ENCODE data around the gene VIL1.

DNA sequence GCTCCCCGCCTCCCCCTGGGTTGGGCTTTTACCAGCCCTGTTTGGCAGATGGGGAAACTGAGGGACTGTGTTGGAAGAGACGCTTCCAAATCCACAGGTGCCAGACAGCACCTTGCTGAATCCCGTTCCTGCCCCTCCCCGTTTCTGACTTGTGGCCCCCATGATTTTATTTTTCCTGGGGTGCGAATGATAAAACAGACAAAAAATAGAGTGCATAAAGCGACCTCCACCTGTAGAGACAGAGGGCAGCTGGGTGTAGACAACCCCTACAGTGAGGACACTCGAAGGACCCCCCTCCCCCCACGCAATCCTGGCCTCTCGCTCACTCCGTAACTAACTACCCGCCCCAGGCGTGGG is 21.5 kb upstream of the VIL1 start:
- TF ChIP-seq, protein P1, sequence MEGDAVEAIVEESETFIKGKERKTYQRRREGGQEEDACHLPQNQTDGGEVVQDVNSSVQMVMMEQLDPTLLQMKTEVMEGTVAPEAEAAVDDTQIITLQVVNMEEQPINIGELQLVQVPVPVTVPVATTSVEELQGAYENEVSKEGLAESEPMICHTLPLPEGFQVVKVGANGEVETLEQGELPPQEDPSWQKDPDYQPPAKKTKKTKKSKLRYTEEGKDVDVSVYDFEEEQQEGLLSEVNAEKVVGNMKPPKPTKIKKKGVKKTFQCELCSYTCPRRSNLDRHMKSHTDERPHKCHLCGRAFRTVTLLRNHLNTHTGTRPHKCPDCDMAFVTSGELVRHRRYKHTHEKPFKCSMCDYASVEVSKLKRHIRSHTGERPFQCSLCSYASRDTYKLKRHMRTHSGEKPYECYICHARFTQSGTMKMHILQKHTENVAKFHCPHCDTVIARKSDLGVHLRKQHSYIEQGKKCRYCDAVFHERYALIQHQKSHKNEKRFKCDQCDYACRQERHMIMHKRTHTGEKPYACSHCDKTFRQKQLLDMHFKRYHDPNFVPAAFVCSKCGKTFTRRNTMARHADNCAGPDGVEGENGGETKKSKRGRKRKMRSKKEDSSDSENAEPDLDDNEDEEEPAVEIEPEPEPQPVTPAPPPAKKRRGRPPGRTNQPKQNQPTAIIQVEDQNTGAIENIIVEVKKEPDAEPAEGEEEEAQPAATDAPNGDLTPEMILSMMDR (IDR thresholded peaks at IDR 0.05; ENCODE audit: poor library complexity, severe bottlenecking), result no peak
- TF ChIP-seq RAD21 (conservative IDR thresholded peaks at IDR 0.05), result no peak
- no peak for TF ChIP-seq EZH2 (IDR thresholded peaks at IDR 0.05; ENCODE audit: borderline replicate concordance, insufficient read depth, low read length, poor library complexity, severe bottlenecking)
- no peak for TF ChIP-seq POLR2AphosphoS5 (IDR thresholded peaks at IDR 0.05)
- no peak for TF ChIP-seq TAF1 (IDR thresholded peaks at IDR 0.05; ENCODE audit: low read depth)
- TF ChIP-seq EP300 (conservative IDR thresholded peaks at IDR 0.05; ENCODE audit: poor library complexity, severe bottlenecking), result no peak
